Endothelial cell of umbilical vein (primary cell): ENCODE results near the gene F2RL2. TPM values are rescaled to one million over a fixed set of nuclear protein-coding genes. Genes with fewer than 3 reads are reported as not detected.

Experiments
- BruUV-seq: library from RNA; stranded (reverse); fragments of 400-500 nt; replicated peaks from 2 replicates; lab custom pipeline; 2021; lab: Mats Ljungman, UMichigan
- CTCF ChIA-PET: fragments of 300-600, 350-600 bp; sonication (Branson Sonifier 250); formaldehyde crosslinking; loops from one replicate; lab custom pipeline; 2021; ENCODE audit warnings: antibody characterized with exemption, inconsistent platforms; lab: Charles Lee
- POLR2A ChIA-PET: fragments of 300-600, 350-600 bp; sonication (Branson Sonifier 250); formaldehyde crosslinking; loops from one replicate; lab custom pipeline; 2021; ENCODE audit warnings: antibody characterized with exemption, inconsistent platforms; lab: Charles Lee
- DNase-seq: peaks from one replicate; pipeline ENCODE4 v3.0.0-alpha.2; 2011; ENCODE audit warnings: low read depth, low spot score
- FAIRE-seq: peaks from 2 replicates; lab custom pipeline; 2011; peaks lifted over from hg19 to GRCh38; lab: Jason Lieb, UNC
- H2AFZ ChIP-seq: 2 replicates; pipeline ENCODE4 v1.6.0; 2012; ENCODE audit warnings: low read depth, low read length, control low read depth, inconsistent platforms
- H3K27ac ChIP-seq: 2 replicates; pipeline ENCODE4 v1.5.1; 2011; ENCODE audit warnings: low read depth, mild to moderate bottlenecking, control low read depth, low read length, moderate library complexity; ENCODE audit not compliant: insufficient read depth
- H3K27me3 ChIP-seq, 2 experiments: 2 replicates each; pipeline versions ENCODE4 v1.6.0 to v1.6.1; 2011; ENCODE audit warnings: low read length in 2 of 2, mixed read lengths in 1 of 2; ENCODE audit not compliant: control insufficient read depth in 2 of 2, insufficient read depth in 2 of 2
- H3K36me3 ChIP-seq, 2 experiments: 2 replicates in 1 of 2; 3 replicates in 1 of 2; pipeline ENCODE4 v1.5.1; 2011; ENCODE audit warnings: low read length in 2 of 2, mild to moderate bottlenecking in 1 of 2, moderate library complexity in 1 of 2; ENCODE audit not compliant: control insufficient read depth in 2 of 2, insufficient read depth in 2 of 2; ENCODE audit errors: extremely low read depth in 1 of 2
- H3K4me1 ChIP-seq: 3 replicates; pipeline ENCODE4 v1.5.1; 2011; ENCODE audit warnings: mild to moderate bottlenecking, low read length; ENCODE audit not compliant: control insufficient read depth, insufficient read depth; ENCODE audit errors: extremely low read depth
- H3K4me2 ChIP-seq: 2 replicates; pipeline ENCODE4 v1.6.1; 2011; ENCODE audit warnings: low read length, control low read depth, mixed read lengths; ENCODE audit not compliant: insufficient read depth
- H3K4me3 ChIP-seq, 3 experiments: fragments of 200-600 bp in 1 of 3; sonication (generic), shearing (Covaris generic) in 1 of 3; replicated peaks in 1 of 3; 2 replicates each; pipeline ENCODE4 v1.5.1; 2011 to 2016; ENCODE audit warnings: control low read depth in 3 of 3, low read length in 3 of 3, mild to moderate bottlenecking in 2 of 3, inconsistent platforms in 1 of 3, low read depth in 1 of 3, moderate library complexity in 1 of 3; ENCODE audit not compliant: insufficient read depth in 1 of 3
- H3K79me2 ChIP-seq: 2 replicates; pipeline ENCODE4 v1.6.0; 2012; ENCODE audit warnings: low read length, inconsistent platforms; ENCODE audit not compliant: control insufficient read depth, insufficient read depth
- H3K9ac ChIP-seq: replicated peaks from 2 replicates; pipeline ENCODE3; 2011; ENCODE audit warnings: low read length, control low read depth; ENCODE audit not compliant: insufficient read depth; ENCODE audit errors: extremely low read depth
- H3K9me1 ChIP-seq: replicated peaks from 3 replicates; pipeline ENCODE4 v1.6.0; 2011; ENCODE audit warnings: mild to moderate bottlenecking, low read length; ENCODE audit not compliant: control insufficient read depth, insufficient read depth; ENCODE audit errors: extremely low read depth
- H3K9me3 ChIP-seq: replicated peaks from 2 replicates; pipeline ENCODE4 v1.5.1; 2012; ENCODE audit warnings: low read length, inconsistent platforms; ENCODE audit not compliant: control insufficient read depth, insufficient read depth
- H4K20me1 ChIP-seq: replicated peaks from 2 replicates; pipeline ENCODE3; 2011; ENCODE audit warnings: mild to moderate bottlenecking, low read length; ENCODE audit not compliant: control insufficient read depth, insufficient read depth; ENCODE audit errors: extremely low read depth
- EZH2 ChIP-seq: IDR thresholded peaks from 2 replicates; pipeline ENCODE4 v1.6.1; 2012; ENCODE audit warnings: borderline replicate concordance, low read depth, mild to moderate bottlenecking, moderate library complexity, low read length, inconsistent platforms; ENCODE audit not compliant: severe bottlenecking
- FOS ChIP-seq: IDR thresholded peaks from 2 replicates; pipeline ENCODE4 v1.6.1; 2011; ENCODE audit warnings: mild to moderate bottlenecking, low read length, moderate library complexity, borderline replicate concordance; ENCODE audit not compliant: insufficient read depth
- GATA2 ChIP-seq: IDR thresholded peaks from 2 replicates; pipeline ENCODE4 v1.7.0; 2011; ENCODE audit warnings: low read depth, mild to moderate bottlenecking, moderate library complexity, mixed read lengths, low read length; ENCODE audit not compliant: insufficient read length, insufficient read depth
- POLR2A ChIP-seq: IDR thresholded peaks from 2 replicates; pipeline ENCODE4 v1.6.1; 2012; ENCODE audit warnings: low read depth, mild to moderate bottlenecking, control low read depth, low read length
- POLR2AphosphoS5 ChIP-seq: IDR thresholded peaks from 2 replicates; pipeline ENCODE4 v1.6.1; 2012; ENCODE audit warnings: low read depth, mild to moderate bottlenecking, control low read depth, low read length, moderate library complexity; ENCODE audit not compliant: insufficient read depth
- dilution Hi-C: fragments of 300-500 bp; cut with MboI; formaldehyde crosslinking; loops from one replicate; pipeline ENCODE4 v1.15.0; 2019; ENCODE audit warnings: low sequenced_read_pairs; ENCODE audit not compliant: extremely low pct_ligation_motif_present
- intact Hi-C: fragments of 100-400 bp; cut with micrococcal nuclease; formaldehyde crosslinking; loops from one replicate; pipeline ENCODE4 v1.10.0; 2022
- polyA plus RNA-seq, 4 experiments: library from polyadenylated mRNA; depleted of rRNA in 3 of 4; stranded (reverse) in 3 of 4; unstranded in 1 of 4; fragments of >200 nt; gene quantifications; 2 replicates each; pipeline versions ENCODE4 v1.2.1 to v1.2.3, GENCODE V29; 2011 to 2012; ENCODE audit warnings: missing spikeins in 1 of 4
- total RNA-seq: library from RNA; stranded (reverse); gene quantifications from 2 replicates; pipeline ENCODE4 v1.2.3, GENCODE V29; 2021
- TF ChIP-seq, protein P1 (sequence below), 2 donors: IDR thresholded peaks; 1 replicate in 1 of 2; 2 replicates in 1 of 2; pipeline ENCODE4 v1.5.1; 2011; ENCODE audit warnings: low read length in 2 of 2, mild to moderate bottlenecking in 2 of 2, moderate library complexity in 2 of 2, control low read depth in 1 of 2, inconsistent platforms in 1 of 2, low read depth in 1 of 2; ENCODE audit not compliant: insufficient read depth in 1 of 2; ENCODE audit errors: extremely low read depth in 1 of 2
- TF ChIP-seq, protein P2 (sequence below): IDR thresholded peaks from 2 replicates; pipeline ENCODE4 v1.6.1; 2011; ENCODE audit not compliant: insufficient read depth, insufficient read length

The F2RL2 gene
- total and polyA plus RNA-seq, 2 donors (not counting 3 experiments of a cell fraction or from before 2014, with no cell fraction given) = 19.8 to 33.3 TPM

DNA sequence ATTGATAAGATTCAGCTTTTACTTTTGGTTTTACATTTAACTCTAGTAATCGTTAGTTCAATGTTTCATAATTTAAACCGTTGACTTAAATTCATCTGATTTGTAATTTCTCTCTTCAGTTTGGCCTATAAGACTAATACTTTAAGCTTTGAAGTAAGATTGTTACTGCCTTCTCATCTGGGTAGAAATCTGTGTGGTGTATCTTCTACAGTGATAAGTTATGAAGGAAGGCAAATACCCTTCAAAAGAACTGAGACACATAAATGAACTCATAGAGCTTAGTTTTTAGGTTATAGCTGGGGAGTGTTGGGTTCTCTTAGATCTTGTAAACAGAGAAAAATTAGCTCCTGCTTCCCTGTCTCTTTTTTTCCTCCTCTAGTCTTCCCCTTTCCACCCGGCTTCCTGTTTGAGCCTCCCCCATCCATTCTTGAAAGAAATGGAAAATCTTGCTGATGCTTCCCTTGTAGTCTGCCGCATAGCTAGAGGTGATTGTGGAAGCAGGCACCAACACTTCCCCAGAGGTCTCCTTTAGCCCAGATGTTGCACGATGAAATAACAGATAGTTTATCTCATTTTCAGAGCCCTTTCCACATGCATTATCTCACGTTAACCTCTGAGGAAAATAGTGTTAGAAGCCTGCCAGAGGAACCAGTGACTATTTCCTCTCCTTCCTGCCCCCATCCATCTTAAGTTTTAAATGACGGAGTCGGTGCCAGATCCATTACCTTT, 2.0 kb upstream of the F2RL2 start:
- H3K27ac ChIP-seq = peak overlapping the region; percentile 59
- TF ChIP-seq POLR2A (no peak), GATA2 (peak; percentile 54), EZH2 (no peak), FOS (peak; percentile 19), POLR2AphosphoS5 (no peak)
- TF ChIP-seq, protein P1, sequence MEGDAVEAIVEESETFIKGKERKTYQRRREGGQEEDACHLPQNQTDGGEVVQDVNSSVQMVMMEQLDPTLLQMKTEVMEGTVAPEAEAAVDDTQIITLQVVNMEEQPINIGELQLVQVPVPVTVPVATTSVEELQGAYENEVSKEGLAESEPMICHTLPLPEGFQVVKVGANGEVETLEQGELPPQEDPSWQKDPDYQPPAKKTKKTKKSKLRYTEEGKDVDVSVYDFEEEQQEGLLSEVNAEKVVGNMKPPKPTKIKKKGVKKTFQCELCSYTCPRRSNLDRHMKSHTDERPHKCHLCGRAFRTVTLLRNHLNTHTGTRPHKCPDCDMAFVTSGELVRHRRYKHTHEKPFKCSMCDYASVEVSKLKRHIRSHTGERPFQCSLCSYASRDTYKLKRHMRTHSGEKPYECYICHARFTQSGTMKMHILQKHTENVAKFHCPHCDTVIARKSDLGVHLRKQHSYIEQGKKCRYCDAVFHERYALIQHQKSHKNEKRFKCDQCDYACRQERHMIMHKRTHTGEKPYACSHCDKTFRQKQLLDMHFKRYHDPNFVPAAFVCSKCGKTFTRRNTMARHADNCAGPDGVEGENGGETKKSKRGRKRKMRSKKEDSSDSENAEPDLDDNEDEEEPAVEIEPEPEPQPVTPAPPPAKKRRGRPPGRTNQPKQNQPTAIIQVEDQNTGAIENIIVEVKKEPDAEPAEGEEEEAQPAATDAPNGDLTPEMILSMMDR (IDR thresholded peaks at IDR 0.05; ENCODE audit: extremely low read depth in 1 of 2, insufficient read depth in 1 of 2, low read depth in 1 of 2, low read length in 2 of 2) = no peak
- TF ChIP-seq, protein P2, sequence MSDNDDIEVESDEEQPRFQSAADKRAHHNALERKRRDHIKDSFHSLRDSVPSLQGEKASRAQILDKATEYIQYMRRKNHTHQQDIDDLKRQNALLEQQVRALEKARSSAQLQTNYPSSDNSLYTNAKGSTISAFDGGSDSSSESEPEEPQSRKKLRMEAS = no peak
- no peaks in the 10 kb centered on the region for H3K9me3 ChIP-seq
- peak; percentile 85 for FAIRE-seq
- no peaks in the 10 kb centered on the region for H3K36me3 ChIP-seq
- H3K4me2 ChIP-seq = peak overlapping the region; percentile 33
- no peaks in the 10 kb centered on the region for H3K27me3 ChIP-seq
- H2AFZ ChIP-seq = peak overlapping the region; percentile 25
- H3K9ac ChIP-seq = peak overlapping the region; percentile 34
- peaks cover 17% of the 10 kb centered on the region for H3K4me1 ChIP-seq
- POLR2A ChIA-PET = no interaction called here
- dilution Hi-C loops = no loop called here
- CTCF ChIA-PET = interaction anchor here (1.0 to 2.1 kb wide), 6 partner anchors 9 to 149 kb away, joined by 3 to 13 read pairs (median 4); no protein-coding TSS in a partner anchor
- H4K20me1 ChIP-seq = no peaks in the 10 kb centered on the region
- no peak overlapping the region for H3K4me3 ChIP-seq
- no TSS peak for BruUV-seq
- intact Hi-C loops = loop anchor here (1.0 to 2.0 kb wide), 3 partner anchors 14 to 90 kb away; no protein-coding TSS in a partner anchor
- no peaks in the 10 kb centered on the region for H3K9me1 ChIP-seq
- H3K79me2 ChIP-seq = no peaks in the 10 kb centered on the region
- peak; percentile 80 for DNase-seq
